Forelimb muscle (tissue), 1 donor: Measurements from ENCODE around the gene MAN2B2. TPM values are rescaled to one million over a fixed set of nuclear protein-coding genes. Genes with fewer than 3 reads are reported as not detected.
"Not testable (repeated sequence)": the region's sequence is repeated elsewhere in the genome, so short reads cannot be mapped to it uniquely, and the experiment has no call there.

ENCODE experiments used
- DNase-seq: peaks from one replicate; pipeline ENCODE4 v3.0.0-alpha.2; 2013; ENCODE audit warnings: low read depth
- polyA plus RNA-seq: library from polyadenylated mRNA; unstranded; fragments of 120-200 nt; gene quantifications from one replicate; pipeline ENCODE4 v1.2.1, GENCODE V29; 2013; ENCODE audit not compliant: insufficient read length

MAN2B2 gene
- polyA plus RNA-seq, 1 donor: 5.6 TPM

GRCh38 chr4:6672541-6673190 lies 97.7 kb downstream of the MAN2B2 start:
- DNase-seq: not testable (repeated sequence)

Other genes with a start within 250 kb of the MAN2B2 start
- 0.13 TPM for gene PPP2R2C, start 102.6 kb upstream of the MAN2B2 start, polyA plus RNA-seq
- 229 TPM for gene MRFAP1, start 65.5 kb downstream of the MAN2B2 start, polyA plus RNA-seq
- 0.67 TPM for gene S100P, start 118.7 kb downstream of the MAN2B2 start, polyA plus RNA-seq
- 50.2 TPM for gene MRFAP1L1, start 134.7 kb downstream of the MAN2B2 start, polyA plus RNA-seq
- gene BLOC1S4, start 141.0 kb downstream of the MAN2B2 start, polyA plus RNA-seq: 8.5 TPM
- 21.3 TPM for gene KIAA0232, start 207.5 kb downstream of the MAN2B2 start, polyA plus RNA-seq